Gastrocnemius medialis (tissue), 4 donors: ENCODE measurements around the gene ADPRHL1. TPM values are rescaled to one million over a fixed set of nuclear protein-coding genes. Genes with fewer than 3 reads are reported as not detected.

Experiments
- ATAC-seq, 2 donors: fragments of 150-250 bp; one replicate each; pipeline ENCODE4 v1.9.1; 2016
- DNase-seq, 2 donors: peaks; one replicate each; pipeline ENCODE4 v3.0.0-alpha.2; 2019
- H3K27ac ChIP-seq, 4 donors: fragments of 200-600 bp; sonication (generic); 1 replicate in 1 of 4; 2 replicates in 3 of 4; pipeline ENCODE4 v1.5.1; 2016 to 2018; ENCODE audit warnings: mild to moderate bottlenecking in 2 of 4, moderate library complexity in 1 of 4
- H3K27me3 ChIP-seq, 3 donors: fragments of 200-600 bp; sonication (generic) in 2 of 3; 1 replicate in 1 of 3; 2 replicates in 2 of 3; pipeline versions ENCODE4 v1.5.1 to v1.6.0; 2016 to 2019; ENCODE audit warnings: mild to moderate bottlenecking in 1 of 3, moderate library complexity in 1 of 3
- H3K36me3 ChIP-seq, 2 donors: fragments of 200-600 bp; sonication (generic) in 1 of 2; one replicate each; pipeline ENCODE4 v1.5.1; 2017 to 2018
- H3K4me1 ChIP-seq, 2 donors: fragments of 200-600 bp; sonication (generic) in 1 of 2; one replicate each; pipeline ENCODE4 v1.5.1; 2016 to 2017; ENCODE audit warnings: mild to moderate bottlenecking in 2 of 2
- H3K4me3 ChIP-seq, 4 donors: fragments of 200-600 bp; sonication (generic) in 3 of 4; 1 replicate in 1 of 4; 2 replicates in 3 of 4; pipeline ENCODE4 v1.5.1; 2016 to 2019; ENCODE audit warnings: mild to moderate bottlenecking in 2 of 4
- H3K9me3 ChIP-seq, 3 donors: fragments of 200-600 bp; sonication (generic) in 2 of 3; 1 replicate in 1 of 3; 2 replicates in 2 of 3; pipeline ENCODE4 v1.5.1; 2016 to 2019
- POLR2A ChIP-seq, 2 donors: fragments of 450-650 bp; IDR thresholded peaks; one replicate each; pipeline ENCODE4 v1.6.1; 2017; ENCODE audit warnings: antibody characterized with exemption in 2 of 2, mild to moderate bottlenecking in 2 of 2, moderate library complexity in 2 of 2
- in situ Hi-C, 4 donors: fragments of 200-750 bp; cut with MboI; loops; one replicate each; pipeline versions ENCODE4 v1.15.0 to v1.8.0; 2017; ENCODE audit warnings: low sequenced_read_pairs in 4 of 4
- intact Hi-C: fragments of 100-400 bp; cut with DNase I; formaldehyde crosslinking; loops from one replicate; pipeline ENCODE4 v1.15.1; 2023; ENCODE audit warnings: low total_unique reads
- total RNA-seq, 4 donors: library from RNA; depleted of rRNA; stranded (reverse); fragments of >200 nt; gene quantifications; one replicate each; pipeline versions ENCODE4 v1.1.0 to v1.2.3, GENCODE V29; 2016
- TF ChIP-seq, protein P1 (sequence below), 5 experiments: fragments of 450-650 bp in 3 of 5; fragments of 200-600 bp in 2 of 5; sonication (generic) in 2 of 5; IDR thresholded peaks in 4 of 5; conservative IDR thresholded peaks in 1 of 5; 1 replicate in 4 of 5; 2 replicates in 1 of 5; pipeline ENCODE4 v1.5.1; 2016 to 2019; ENCODE audit warnings: antibody characterized with exemption in 5 of 5, mild to moderate bottlenecking in 3 of 5, moderate library complexity in 3 of 5

The ADPRHL1 gene
- total RNA-seq, 4 donors from 2014 or later, result 224 to 354 (median 295) TPM

DNA sequence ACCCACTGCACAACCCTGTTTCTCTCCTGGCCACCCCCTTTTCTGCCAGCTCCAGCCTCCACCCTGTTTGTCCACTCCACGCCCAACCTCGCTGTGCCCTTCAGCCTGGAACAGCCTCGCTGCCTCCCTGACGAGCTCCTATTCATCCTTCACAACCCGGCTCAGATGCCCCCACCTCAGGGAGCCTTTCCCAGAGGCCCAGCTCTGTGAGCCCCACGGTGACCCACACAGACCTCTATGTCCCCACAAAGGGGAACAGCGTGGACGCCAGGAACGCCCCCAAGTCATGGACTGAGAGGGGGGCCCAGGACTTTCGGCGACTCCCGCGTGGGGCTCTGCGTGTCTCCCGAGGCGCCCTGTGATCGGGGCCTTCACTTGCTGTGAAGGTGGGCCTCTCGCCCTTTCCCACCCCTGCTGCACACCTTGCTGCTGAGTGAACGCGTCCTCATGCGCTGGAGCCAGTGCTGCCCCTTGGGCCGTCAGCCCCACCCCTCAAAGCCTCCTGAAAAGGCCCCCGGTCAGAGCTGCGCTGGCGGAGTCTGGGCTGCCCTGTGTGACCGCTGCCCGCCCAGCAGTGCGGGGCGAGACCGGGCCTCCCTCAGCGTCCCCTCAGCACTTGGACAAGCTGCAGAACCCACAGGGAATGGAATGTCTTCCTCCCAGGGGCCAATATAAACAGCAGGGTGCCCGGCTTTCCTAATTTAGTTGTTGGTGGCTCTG is 40.0 kb downstream of the ADPRHL1 start:
- H3K27ac ChIP-seq, result peak overlapping the region; percentile 99 to 100 (median 100)
- TF ChIP-seq POLR2A (IDR thresholded peaks at IDR 0.05), result no peak
- TF ChIP-seq, protein P1, sequence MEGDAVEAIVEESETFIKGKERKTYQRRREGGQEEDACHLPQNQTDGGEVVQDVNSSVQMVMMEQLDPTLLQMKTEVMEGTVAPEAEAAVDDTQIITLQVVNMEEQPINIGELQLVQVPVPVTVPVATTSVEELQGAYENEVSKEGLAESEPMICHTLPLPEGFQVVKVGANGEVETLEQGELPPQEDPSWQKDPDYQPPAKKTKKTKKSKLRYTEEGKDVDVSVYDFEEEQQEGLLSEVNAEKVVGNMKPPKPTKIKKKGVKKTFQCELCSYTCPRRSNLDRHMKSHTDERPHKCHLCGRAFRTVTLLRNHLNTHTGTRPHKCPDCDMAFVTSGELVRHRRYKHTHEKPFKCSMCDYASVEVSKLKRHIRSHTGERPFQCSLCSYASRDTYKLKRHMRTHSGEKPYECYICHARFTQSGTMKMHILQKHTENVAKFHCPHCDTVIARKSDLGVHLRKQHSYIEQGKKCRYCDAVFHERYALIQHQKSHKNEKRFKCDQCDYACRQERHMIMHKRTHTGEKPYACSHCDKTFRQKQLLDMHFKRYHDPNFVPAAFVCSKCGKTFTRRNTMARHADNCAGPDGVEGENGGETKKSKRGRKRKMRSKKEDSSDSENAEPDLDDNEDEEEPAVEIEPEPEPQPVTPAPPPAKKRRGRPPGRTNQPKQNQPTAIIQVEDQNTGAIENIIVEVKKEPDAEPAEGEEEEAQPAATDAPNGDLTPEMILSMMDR (IDR thresholded peaks at IDR 0.05 in 4 of 5, conservative IDR thresholded peaks at IDR 0.05 in 1 of 5), result no peak
- H3K36me3 ChIP-seq, result peaks cover 0 to 7% of the 10 kb centered on the region in 2 donors
- peak; percentile 79 to 82 for DNase-seq
- peak overlapping the region; percentile 56 to 68 (median 60) for H3K4me3 ChIP-seq
- peaks cover 30 to 31% of the 10 kb centered on the region in 2 donors for H3K4me1 ChIP-seq
- intact Hi-C loops (loop anchor here (10.0 kb wide), 1 partner anchor 411 kb away; no protein-coding TSS in a partner anchor), in situ Hi-C loops (no loop called here)
- H3K9me3 ChIP-seq, result no peaks in the 10 kb centered on the region
- peak; percentile 21 to 35 for ATAC-seq
- no peaks in the 10 kb centered on the region for H3K27me3 ChIP-seq

DNA sequence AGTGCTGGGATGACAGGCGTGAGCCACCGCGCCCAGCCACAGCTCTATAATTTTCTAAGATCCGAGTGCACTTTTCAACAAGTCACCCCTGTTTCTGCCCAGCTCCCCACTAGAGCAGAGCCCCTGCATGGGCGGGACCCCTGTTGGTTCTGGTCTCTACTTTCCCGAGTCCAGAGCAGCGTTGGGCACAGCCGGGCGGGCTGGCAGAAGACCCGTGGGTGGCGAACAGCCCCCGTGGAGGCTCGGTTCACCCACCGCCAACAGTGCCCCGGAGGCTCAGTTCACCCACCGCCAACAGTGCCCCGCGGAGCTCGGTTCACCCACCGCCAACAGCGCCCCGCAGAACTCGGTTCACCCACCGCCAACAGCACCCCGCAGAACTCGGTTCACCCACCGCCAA is 40.8 kb downstream of the ADPRHL1 start:
- Histone ChIP-seq H3K27me3 (no peaks in the 10 kb centered on the region), H3K27ac (peak overlapping the region; percentile 99 to 100 (median 100)), H3K36me3 (peaks cover 0 to 13% of the 10 kb centered on the region in 2 donors), H3K9me3 (no peaks in the 10 kb centered on the region), H3K4me3 (peak overlapping the region; percentile 28 to 68 (median 45)), H3K4me1 (peaks cover 38 to 40% of the 10 kb centered on the region in 2 donors)
- TF ChIP-seq, protein P1 (IDR thresholded peaks at IDR 0.05 in 4 of 5, conservative IDR thresholded peaks at IDR 0.05 in 1 of 5), result no peak
- TF ChIP-seq POLR2A (IDR thresholded peaks at IDR 0.05), result no peak
- in situ Hi-C loops, result no loop called here
- ATAC-seq, result no peak
- intact Hi-C loops, result loop anchor here (10.0 kb wide), 1 partner anchor 412 kb away; no protein-coding TSS in a partner anchor
- no peak for DNase-seq

DNA sequence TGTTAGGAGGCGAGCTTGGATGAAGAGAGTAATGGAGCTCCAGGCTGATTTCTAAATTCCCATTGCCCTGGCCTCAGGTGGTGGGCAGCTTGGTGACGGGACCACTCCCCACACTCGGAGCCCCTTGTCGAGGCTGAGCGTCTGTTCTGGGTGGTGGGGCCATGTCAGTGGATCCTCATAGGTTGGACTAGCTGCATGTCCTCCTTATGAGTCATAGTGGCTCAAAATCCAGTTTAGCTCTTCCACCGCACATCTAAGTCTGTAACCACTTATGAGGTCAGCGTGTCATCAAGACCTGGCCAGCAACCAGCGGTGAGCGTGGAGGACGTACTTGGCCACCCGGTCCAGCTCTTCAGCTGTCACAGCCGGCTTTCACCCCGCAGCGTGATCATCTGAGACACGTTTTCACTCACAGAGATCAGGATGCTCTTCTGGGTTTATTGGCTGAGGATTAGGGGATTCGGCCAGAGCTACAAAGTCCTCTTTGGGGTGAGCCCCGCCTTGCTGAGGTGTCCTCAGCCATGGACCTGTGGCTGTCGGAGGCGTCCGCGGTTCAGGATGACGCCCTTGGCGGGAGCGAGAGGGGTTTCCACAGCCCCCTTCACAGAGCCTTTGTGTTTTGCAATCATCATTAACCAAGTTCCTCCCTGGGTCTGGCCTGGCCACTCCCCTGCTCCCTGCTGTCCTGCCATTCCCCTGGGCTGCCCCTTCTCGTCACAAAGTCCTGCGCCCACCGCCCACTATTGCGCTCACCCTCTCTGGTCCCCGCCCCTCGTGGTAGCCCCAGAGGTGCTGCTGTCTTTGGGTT is 41.9 kb downstream of the ADPRHL1 start:
- in situ Hi-C loops (no loop called here), intact Hi-C loops (loop anchor here (2.0 to 10.0 kb wide), 3 partner anchors 41 to 413 kb away; partner anchors contain the start of genes ADPRHL1 and DCUN1D2)
- DNase-seq, result peak; percentile 94 to 99

DNA sequence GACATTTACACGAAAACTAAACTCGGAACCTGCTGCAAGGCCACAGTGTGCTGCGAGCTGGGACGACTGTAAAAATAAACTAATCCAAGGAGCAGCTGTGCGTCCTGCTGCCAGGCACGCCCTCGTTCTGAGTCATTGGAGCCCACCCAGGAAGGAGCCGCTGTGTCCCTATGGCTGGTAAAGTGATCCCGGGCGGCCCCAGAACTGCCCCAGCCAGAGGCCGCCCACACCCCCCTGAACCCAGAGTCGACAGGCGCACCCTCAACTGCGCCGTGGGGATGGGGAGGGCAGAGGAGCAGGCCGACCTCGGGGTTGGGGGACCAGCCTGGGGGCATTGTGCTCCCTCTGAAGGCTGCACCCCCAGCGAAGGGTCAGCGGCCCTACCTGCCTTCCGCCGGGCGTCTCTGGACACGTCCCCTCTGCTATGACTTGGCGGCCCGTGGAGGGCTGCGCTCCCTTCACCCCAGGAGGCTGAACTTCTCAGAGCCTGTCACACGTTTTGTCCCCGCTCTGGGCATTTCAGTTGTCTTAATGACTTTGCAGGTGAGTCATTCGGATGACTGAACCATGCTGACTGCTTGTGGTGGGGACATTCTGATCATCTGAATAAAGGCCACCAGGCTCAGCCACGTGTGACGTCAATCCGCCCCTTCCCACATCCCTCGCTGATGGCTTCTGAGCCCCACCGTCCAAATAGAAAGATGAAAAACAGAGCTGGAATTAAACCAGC is 42.7 kb downstream of the ADPRHL1 start:
- ATAC-seq (peak; percentile 64 to 65), DNase-seq (peak; percentile 92 to 96)
- no peaks in the 10 kb centered on the region for H3K9me3 ChIP-seq
- TF ChIP-seq, protein P1 (IDR thresholded peaks at IDR 0.05 in 4 of 5, conservative IDR thresholded peaks at IDR 0.05 in 1 of 5), result no peak
- peak; percentile 76 to 85 for TF ChIP-seq POLR2A (IDR thresholded peaks at IDR 0.05)
- H3K4me3 ChIP-seq, result peak overlapping the region; percentile 54 to 76 (median 64)
- H3K27me3 ChIP-seq, result no peaks in the 10 kb centered on the region
- H3K27ac ChIP-seq, result peak overlapping the region; percentile 99 to 100 (median 100)
- intact Hi-C loops (loop anchor here (2.0 to 10.0 kb wide), 3 partner anchors 42 to 414 kb away; partner anchors contain the start of genes ADPRHL1 and DCUN1D2), in situ Hi-C loops (no loop called here)
- H3K36me3 ChIP-seq, result peaks cover 0 to 31% of the 10 kb centered on the region in 2 donors
- H3K4me1 ChIP-seq, result peaks cover 55 to 56% of the 10 kb centered on the region in 2 donors

More for the DNA sequence above, 41.9 kb downstream of the ADPRHL1 start:
- H3K9me3 ChIP-seq, result no peaks in the 10 kb centered on the region
- H3K36me3 ChIP-seq, result peaks cover 0 to 24% of the 10 kb centered on the region in 2 donors
- H3K27ac ChIP-seq, result peak overlapping the region; percentile 99 to 100 (median 100)
- peaks cover 47 to 48% of the 10 kb centered on the region in 2 donors for H3K4me1 ChIP-seq
- no peaks in the 10 kb centered on the region for H3K27me3 ChIP-seq
- peak; percentile 75 to 85 for TF ChIP-seq POLR2A (IDR thresholded peaks at IDR 0.05)
- TF ChIP-seq, protein P1 (IDR thresholded peaks at IDR 0.05 in 4 of 5, conservative IDR thresholded peaks at IDR 0.05 in 1 of 5), result no peak
- peak; percentile 61 to 67 for ATAC-seq
- peak overlapping the region; percentile 54 to 76 (median 64) for H3K4me3 ChIP-seq
